HUDEP-2 (cell line): ENCODE data around the gene OTC.

ENCODE experiments used
- DNase-seq, 76 experiments: peaks; one replicate each; lab custom pipeline; 2025; ENCODE audit not compliant: unreplicated experiment in 76 of 76; lab: John Stamatoyannopoulos, UW

OTC gene

DNA sequence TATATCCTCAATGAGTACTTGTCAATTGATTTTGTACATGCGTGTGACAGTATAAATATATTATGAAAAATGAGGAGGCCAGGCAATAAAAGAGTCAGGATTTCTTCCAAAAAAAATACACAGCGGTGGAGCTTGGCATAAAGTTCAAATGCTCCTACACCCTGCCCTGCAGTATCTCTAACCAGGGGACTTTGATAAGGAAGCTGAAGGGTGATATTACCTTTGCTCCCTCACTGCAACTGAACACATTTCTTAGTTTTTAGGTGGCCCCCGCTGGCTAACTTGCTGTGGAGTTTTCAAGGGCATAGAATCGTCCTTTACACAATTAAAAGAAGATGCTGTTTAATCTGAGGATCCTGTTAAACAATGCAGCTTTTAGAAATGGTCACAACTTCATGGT lies at the start of gene OTC:
Gene OTC, plus strand, starts transcription at position 243 of the 400 bp plus-strand sequence. Its CDS starts 93 bp downstream, at position 336.
- no peak for DNase-seq

DNA sequence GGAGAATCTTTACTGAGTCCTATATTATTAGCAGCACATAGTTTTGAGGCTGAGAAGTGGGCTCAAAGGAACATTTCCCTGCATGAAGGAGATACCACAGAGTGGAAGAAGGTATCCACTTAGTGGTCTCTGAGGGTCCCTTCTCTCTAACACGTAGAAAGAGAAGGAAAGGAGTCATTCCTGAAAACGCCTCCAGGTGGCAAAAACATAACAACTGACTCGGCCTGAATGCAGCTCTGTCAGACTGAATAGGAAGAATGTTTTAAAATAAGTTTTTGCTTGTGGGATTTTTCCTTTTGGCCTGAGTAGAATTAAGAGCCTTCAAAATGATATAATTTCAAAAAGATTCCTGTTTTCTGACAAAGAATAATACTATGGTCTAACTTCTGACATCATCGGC lies 48.4 kb upstream of the OTC start:
- peak in 1 of 76 experiments; percentile 0 for DNase-seq

- DNase-seq: no peak
These were observed 46.4 kb upstream of the OTC start for GRCh38 chrX:38305971-38306370.

- DNase-seq: no peak
These were observed 40.7 kb upstream of the OTC start for GRCh38 chrX:38311743-38312142.

DNA sequence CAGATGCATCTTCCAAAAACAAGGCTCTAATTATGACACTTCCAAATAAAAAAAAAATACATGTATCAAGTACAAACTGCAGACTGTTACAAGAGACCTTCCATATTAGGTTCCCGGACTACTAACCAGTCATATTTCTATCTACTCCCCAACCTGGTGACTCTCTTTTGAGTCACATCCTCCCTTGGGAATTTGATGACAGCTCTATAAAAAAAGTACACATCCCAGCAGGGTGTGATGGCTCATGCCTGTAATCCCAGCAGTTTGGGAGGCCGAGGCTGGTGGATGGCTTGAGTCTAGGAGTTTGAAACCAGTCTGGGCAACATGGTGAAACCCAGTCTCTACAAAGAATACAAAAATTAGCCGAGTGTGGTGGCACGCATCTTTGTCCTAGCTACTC lies 40.0 kb upstream of the OTC start:
- no peak for DNase-seq

DNA sequence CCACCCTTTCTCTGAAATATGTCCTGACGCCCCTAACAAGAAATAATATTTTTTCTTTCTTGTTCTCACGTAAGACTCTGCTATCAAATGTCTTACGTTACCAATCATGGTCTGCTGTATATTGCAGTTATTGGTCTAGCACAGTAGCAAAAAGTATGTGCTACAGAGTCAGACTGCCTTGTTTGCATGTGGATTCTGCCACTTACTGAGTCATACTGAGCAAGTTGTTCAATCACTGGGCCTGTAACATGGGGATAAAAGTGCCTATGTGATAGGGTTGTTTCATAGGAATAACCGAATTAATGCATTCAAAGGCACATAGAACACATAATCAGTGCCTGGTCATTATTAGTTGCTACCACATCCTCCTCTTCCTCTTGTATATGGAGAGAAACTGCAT lies 39.2 kb upstream of the OTC start:
- no peak for DNase-seq

- DNase-seq: no peak
These were observed 37.2 kb upstream of the OTC start for GRCh38 chrX:38315186-38315585.

- DNase-seq: no peak
These were observed 34.2 kb upstream of the OTC start for GRCh38 chrX:38318196-38318595.

- DNase-seq: no peak
These were observed 33.8 kb upstream of the OTC start for GRCh38 chrX:38318606-38319005.

DNA sequence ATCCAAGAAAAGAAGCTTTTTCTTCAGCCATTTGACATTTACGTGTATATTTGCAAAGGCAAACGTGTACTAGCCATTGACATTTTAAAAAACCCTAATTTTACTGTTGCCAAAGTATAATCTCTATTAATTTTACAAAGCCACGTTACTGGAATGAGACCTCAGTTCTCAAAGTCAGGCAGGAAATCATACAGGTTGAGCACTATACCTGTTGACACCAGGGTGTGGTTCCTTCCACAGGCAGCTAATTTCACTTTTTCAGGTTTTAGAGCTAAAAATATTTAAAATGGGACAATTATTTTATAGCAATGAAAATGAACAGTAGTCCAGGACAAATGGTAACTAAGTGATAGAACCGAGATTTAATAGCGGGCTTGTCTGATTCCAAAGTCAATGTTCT lies 31.6 kb upstream of the OTC start:
- no peak for DNase-seq

GRCh38 chrX:38326086-38326485 lies 26.3 kb upstream of the OTC start:
- no peak for DNase-seq

DNA sequence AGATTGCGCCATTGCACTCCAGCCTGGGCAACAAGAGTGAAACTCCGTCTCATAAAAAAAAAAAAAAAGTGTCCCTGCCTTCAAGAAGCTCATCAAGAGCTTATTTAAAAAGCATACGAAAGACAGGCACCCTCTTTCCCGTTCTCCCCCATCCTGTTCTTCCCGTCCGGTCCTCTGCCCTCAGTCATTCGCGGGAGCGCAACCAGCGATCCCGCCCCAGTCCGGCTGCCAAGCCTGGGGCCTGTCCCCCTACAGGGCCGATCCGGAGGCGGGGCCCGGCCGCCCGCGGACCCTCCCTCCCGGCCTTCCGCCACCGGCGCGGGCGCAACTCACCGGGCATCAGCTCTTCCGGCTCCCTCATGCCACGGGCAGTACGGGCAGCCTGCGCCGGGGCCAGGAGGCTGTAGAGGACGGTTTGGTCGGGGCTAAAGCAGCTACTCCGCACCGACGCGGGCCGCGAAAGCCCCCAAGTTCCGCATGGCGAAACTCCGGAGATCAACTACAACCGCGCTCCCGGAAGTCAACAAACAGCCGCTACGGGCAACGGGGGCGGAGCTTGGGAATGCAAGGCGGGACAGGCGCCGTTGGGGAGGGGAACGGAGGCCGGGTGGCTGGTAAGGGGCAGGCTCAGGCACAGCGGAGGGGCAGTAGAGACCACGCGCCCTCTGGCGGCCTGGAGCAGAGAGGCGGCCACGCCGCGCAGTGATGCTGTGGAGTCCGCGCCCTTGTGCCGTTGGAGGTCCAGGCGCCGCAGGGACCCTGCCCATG lies 25.2 kb upstream of the OTC start, which contains the start of gene RPGR:
Gene RPGR, minus strand, starts transcription at position 503 of the 768 bp plus-strand sequence. Its CDS starts 142 bp downstream, at position 361.
- peak; percentile 1 to 90 (median 80) for DNase-seq

- DNase-seq: no peak
These were observed 24.7 kb upstream of the OTC start for GRCh38 chrX:38327775-38328081.

GRCh38 chrX:38332505-38332904 lies 19.9 kb upstream of the OTC start:
- no peak for DNase-seq

- DNase-seq: no peak
These were observed 17.0 kb upstream of the OTC start for GRCh38 chrX:38335382-38335781.

- no peak for DNase-seq
These were observed 15.7 kb upstream of the OTC start for GRCh38 chrX:38336538-38337240.

GRCh38 chrX:38341442-38341841 lies 11.0 kb upstream of the OTC start:
- DNase-seq: no peak

GRCh38 chrX:38342853-38343778 lies 9.3 kb upstream of the OTC start:
- DNase-seq: no peak

- DNase-seq: no peak
These were observed 6.3 kb upstream of the OTC start for GRCh38 chrX:38346150-38346549.

DNA sequence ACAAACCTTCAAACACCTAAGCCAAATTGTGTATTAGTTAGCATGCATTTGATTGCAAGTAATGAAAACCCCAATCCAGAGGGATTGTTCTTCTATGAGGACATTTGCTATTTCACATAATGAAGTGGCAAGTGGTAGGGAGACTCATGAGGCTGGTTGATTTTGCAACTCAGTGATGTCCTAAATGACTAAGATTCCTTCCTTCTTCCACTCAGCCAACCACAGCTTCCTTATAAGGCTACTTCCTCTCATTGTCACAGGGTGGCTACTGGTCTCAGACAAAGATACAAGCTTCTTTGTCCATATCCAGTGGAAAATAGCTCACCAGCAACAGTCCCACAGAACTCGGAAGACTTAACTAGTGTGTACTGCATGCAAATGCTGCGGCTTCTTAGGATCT lies 5.3 kb upstream of the OTC start:
- no peak for DNase-seq

- DNase-seq: no peak
These were observed 1.1 kb upstream of the OTC start for GRCh38 chrX:38351346-38351745.
